GM21381 (cell line): ENCODE results near the gene INKA2.
A peak's percentile ranks its signal among the peaks of the same experiment; 100 is the strongest.

Experiments
- ATAC-seq: cut with Tn5 transposase; IDR thresholded peaks from one replicate; pipeline ENCODE4 v1.9.1; 2021; ENCODE audit warnings: mild to moderate bottlenecking, moderate library complexity; ENCODE audit not compliant: unreplicated experiment

The INKA2 gene

DNA sequence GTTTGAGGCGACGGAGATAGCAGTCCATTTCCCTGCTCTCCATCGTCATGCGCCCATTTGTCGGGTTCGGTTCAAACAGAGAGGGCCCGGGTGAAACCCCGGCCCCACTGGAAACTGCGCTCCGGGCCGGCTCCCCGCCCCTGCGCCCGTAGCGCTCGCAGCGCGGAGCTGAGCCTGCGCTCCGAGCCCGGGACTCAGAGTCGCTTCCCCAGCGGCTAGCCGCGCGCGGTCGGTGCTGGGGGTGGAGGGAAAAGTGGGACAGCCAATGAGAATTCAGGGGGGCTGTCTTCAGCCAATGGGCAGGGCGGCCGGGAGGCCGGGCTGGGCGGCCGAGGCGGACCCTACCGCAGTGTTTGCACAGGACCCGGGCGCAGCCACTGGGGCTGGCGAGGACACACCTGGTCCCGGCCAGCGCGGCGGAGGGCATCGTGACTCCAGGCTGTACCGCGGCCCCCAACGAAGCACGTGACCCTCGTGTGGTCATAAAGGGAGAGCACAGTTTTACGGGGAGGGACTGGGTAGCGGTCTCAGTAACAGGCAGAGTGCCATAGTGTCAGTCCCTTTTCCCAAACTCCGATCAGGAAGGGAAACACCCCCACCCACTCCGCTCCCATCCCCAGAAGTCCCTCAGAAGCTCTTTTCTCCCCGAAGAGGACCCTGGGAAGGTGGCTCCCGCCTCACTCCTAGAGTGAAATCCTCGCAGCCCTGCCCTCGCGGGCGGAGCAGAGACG, at the start of gene INKA2:
INKA2 (minus strand) TSS at position 202 of the 731 bp plus-strand sequence; CDS start at position 49, 153 bp downstream.
- ATAC-seq: peak; percentile 82

DNA sequence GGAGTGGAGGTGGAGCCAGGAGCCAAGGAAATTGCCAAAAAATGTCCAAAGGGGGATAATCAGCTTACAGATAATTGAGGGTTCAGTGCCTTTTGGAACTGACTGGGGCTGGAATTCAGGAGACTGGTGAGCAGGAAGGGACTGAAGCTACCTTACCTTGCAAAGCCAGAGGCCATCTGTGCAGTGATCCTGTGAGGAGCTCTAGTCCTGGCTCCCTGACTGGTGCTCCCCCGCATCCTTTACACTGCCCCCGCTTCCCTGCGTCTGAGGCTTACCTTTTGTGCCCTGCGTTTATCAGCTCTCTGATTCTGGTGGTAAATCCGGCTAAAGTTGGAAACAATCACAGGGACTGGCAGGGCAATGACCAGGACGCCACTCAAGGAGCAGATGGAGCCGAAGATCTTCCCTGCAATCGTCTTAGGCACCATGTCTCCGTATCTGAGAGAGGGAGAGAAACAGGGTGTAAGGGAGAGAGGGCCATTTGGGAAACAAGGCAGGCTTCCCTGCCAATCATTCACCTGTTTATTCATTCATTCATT, 47.5 kb upstream of the INKA2 start:
- ATAC-seq: no peak

DNA sequence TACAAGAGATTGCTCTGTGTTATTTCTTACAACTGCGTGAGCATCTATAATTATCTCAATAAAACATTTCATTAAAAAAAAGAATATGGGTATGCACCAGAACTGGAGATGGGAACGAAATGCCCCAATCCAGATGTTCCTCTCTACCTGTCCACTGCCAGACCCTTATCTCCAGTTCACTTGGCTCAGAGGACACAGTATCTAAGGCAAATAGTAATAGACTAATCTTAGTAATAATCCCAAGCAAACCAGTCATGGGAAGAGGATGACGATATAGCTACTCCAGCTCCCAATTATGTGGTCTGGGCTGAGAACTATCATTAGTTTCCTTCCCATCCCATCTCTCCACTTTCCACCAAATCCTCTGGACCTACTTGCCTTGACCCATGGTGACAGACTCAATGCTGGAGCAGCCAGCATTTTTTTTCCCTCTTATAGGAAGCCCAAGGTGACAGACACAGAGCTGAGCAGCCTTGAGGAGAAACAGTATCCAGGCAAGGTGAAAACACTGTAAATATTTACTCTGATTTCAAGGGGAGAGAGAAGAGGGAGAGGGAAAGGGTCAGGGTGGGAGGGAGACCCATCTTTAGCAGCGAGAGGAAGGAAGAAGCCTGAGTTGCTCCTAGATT, 45.2 kb upstream of the INKA2 start:
- no peak for ATAC-seq

DNA sequence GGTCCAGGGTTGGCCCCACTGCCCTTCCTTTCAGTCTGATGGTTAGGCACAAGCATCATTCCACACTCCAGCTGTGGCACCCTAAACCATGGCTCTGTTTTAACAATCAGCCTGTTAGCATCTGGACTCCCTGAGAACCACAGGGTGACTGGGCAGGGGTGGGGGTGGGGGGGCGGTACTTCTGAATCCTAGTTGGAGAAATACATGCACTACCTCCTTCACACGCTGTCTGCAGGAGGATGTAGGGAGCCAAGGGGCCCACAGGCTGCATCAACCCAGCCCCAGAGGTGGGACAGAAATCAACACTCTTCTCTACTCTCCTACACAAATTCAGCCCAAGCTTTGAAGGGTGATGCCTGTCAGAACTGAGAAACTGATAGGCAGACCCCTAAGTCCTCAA, 40.4 kb upstream of the INKA2 start:
- no peak for ATAC-seq

DNA sequence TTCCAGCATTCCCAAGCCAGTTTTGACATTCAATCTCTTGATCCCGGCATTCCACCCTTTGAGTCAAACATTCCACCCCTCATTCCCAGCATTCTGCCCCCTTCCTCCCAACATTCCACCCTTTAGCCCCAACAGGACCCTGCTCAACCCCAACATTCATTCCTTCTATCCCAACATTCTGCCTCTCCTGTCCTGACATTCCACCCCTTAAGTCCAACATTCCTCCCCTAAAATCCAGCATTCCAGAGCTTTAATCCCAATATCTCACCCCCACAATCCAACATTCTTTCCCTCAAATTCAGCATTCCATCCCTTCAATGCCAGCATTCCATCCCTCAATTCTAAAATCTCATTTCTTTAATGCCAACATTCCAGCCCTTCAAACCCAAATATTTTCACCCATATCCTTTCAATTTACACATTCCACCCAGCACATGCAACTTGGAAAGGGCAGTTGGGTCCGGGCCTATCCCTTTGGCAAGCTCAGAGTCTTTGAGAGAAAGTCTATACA, 39.4 kb upstream of the INKA2 start:
- no peak for ATAC-seq

DNA sequence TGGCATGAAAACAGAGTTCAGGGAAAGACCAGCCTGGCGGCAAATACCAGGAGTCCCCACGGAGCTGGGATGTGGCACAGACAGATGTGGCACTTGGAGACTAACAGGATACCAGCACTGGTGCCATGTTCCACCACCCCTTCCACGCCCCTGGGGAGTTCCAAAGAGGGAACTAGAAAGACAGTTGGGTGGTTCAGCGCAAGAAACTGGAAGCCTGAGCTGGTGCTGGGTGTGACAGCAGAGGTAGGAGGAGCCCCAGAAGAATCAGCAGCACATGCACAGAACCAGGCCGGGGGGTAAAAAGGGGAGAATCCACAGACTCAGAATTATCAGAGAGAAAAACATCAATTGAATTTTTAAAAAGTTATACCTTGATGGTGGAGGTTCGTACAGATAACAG, 38.9 kb upstream of the INKA2 start:
- no peak for ATAC-seq

DNA sequence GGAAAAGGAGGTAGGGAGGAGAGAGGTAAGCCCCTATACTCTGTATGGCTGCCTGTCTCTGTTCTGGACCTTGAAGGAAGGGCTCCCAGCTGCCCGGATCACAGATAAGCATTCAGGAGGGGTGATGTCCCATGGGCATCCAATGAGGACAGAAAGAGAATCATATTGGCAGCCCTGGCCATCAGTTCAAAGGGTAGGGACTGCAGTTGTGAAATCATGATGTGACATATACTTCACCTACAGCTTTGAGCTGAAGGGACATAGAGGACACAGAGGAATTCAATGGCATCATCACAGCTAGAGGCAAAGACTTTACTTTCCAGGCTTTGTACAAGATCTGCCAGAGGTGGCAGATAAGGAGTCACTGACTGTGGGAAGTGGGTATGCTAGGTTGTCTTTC, 38.1 kb upstream of the INKA2 start:
- ATAC-seq: no peak

DNA sequence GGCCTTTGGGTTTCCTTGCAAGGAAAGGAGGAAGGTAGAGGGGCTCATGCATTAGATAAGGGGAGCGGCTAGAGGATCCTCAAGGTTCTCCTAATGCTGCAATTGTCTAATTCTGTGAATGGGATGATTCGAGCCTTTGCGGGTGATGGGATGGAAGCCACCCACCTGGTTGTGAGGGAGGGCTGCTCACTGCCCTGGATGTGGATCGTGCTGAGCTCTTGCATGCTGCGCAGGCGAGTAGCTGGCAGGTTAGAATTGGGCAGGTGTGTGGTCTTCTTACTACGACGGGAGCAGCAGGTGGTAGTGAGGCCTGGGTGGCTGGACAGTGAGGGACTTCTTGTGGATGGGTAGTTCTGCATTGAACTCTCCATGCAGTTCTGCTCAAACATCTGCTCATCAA, 37.7 kb upstream of the INKA2 start:
- no peak for ATAC-seq

DNA sequence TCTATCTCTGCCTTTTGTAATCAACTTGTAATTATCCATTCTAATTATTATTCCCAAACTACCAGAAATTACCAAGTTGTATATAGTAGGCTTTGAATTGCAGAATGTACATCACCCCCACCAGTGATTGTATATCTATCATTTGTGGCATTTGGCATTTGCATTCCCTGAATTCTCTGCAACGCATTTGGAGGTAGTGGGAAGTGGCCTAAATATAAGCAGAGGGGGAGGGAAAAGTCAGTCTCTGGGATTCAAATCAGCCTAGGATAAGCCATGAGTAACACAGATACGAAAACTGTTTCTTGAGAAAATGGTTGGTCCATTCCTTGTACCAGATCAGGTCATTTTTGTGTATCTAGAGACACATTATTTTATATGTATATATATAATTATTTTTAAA, 37.2 kb upstream of the INKA2 start:
- no peak for ATAC-seq

DNA sequence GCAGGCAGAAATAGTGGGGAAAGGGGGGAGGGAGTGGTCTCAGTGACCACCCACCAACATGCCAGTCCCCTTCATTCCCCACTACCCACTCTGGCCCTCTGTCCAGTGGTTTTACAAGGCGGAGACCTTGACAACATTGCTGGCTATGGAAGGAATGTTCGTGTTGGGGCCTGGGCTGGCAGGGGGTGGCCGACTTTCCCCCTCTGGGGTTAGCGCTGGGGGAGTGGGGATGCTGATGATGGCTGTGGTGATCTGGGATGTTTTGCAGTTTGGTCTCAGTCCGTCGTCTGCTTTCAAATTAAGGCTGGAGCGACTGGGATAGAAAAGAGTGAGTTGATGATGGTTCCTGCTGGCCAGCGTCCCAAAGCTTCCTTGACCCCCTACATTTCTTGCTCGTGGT, 36.8 kb upstream of the INKA2 start:
- ATAC-seq: no peak

DNA sequence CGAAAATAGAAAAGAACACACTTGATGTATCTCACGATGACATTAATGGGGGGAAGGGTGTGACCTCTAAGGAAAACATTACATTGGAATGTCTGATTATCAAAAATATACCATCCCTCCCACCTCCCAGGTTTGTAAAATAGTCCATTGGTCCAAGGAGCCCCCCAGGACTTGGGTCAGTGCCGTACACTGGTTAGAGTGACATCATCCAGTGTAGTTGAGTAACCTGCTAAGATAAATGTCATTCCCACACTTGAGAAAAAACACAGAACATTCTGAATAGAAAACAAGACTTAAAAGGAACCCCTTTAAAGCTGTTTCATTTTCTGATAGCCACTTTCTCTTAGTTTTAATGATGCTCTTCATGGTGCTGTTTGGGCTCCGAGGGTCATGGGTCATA, 31.7 kb upstream of the INKA2 start:
- no peak for ATAC-seq

DNA sequence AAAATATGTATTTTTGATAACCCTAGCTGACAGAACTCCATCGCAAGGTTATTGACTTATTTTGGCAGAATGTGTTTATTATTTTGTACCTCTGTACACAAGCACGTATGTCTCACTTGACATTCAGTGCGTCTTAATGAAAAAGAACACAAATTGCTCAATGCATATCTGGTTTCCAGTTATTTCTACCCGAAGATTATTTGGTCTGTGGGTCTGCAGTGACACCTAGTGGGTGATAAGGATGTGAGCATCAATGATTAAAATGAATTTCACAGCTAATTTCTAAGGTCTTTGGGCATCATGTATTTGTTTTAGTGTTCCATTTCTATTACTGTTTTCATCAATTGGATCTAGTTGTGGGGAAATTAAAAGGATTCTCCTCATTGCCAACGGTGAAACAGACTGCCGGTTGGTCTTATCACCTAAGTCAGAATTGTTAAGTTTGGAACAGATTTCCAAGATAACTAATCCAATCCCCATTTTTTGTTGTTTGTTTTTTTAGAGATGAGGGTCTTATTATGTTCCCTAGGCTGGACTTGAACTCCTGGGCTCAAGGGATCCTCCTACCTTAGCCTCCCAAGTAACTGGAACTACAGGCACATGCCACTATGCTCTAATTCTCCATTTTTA, 30.4 kb upstream of the INKA2 start:
- no peak for ATAC-seq

DNA sequence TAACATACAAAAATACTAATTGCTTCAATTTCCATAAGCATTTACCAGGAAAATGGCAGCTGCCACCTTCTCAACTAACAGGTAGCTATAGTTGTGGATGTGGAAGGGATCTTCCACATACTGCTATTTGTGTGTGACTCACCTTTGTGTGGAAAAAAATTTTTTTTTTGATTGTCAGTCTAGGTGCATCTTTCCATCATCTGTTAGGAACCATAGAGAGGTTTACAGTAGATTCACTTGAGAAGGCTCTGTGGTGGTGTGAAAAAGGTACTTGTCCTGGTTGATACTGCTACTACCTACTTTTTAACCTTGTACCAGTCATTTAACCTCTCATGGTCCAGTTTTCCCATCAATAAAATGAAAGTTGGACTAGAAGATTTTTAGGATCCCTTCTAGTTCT, 29.4 kb upstream of the INKA2 start:
- no peak for ATAC-seq

DNA sequence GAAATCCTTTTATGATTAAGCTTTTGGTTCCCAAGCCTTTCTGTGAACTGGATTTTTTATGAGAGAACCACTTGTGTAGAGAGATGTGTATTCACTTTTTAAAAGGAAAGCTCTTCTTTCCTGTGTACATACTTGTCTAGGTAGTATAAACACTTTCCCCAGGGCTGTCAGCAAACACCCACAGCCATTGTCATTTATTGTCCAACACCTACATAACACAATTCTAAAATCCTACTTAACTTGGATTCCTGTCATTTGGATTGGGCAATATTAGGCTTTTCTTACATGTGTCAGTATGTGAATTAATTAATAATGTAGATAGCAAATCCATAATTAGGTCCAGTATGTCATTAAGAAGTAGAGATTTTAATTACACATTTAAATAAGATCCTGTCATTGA, 28.8 kb upstream of the INKA2 start:
- ATAC-seq: no peak

DNA sequence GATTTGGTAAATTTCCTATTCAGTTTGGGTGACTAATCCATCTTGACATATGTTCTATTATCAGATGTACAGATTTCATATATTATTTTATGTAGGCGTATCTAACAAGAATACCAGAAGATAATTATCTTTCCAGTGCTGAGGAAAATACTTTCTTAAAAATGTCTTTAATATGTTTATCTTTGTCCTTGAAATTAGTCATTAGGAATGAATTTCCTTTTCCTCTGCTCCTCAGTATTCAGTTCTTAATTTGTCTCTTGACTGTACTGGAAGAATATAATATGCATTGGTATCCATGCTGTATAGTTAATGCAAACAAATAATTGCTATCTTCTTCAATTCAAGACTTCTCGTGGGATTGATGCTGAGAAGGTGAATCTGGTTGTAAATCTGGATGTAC, 23.1 kb upstream of the INKA2 start:
- ATAC-seq: no peak

DNA sequence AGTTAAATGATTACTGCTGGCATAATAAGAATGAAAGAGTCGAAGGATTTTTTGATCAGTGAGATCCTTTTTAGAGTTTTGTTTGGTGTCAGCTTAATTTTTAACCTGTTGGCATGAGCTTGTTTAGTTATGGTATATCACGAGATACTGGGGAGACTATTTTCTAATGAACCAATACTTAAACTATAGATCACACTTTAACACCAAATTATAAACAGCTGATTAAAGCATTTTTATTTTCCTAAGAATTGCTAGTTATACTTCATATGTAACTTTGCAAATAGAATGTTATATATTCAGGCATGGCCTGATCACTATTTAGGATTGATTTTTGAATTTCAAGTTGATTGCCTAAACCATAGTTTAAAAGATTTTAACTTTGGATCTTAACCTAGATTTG, 22.5 kb upstream of the INKA2 start:
- ATAC-seq: no peak

DNA sequence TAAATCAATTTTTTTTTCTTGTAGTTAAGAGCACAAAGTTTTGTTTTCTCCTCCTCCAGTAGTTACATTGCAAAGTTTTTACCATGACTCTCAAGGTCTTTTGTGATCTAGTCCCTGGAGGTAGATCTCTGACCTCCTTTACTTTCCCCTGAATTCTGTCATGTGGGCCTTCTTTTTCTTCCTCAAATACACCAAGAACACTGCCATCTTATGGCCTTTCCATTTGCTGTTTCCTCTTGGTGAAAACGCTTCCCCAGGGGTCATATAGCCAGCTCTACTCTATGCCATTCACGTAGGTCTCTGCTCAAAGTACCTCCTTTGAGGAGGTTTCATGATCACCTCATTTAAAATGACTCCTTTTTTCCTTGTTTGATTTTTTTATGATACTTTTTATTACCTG, 19.2 kb upstream of the INKA2 start:
- ATAC-seq: no peak

DNA sequence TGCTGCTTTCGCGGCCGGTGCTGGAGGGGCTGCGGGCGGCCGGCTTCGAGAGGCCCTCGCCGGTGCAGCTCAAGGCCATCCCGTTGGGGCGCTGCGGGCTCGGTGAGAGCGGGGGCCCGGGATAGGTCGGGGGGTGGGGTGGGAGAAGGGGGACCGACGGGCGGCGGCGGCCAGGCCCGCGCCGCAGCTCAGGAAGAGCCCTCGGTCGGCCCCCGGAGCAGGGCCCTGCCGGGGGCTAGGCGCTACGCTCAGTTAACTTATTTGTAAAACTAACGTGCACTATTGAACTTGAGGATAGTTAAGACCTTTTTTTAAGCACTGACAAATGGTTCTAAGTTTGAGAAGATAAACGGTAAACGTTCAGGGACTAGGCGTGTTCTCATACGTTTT, 16.9 kb upstream of the INKA2 start:
- no peak for ATAC-seq

DNA sequence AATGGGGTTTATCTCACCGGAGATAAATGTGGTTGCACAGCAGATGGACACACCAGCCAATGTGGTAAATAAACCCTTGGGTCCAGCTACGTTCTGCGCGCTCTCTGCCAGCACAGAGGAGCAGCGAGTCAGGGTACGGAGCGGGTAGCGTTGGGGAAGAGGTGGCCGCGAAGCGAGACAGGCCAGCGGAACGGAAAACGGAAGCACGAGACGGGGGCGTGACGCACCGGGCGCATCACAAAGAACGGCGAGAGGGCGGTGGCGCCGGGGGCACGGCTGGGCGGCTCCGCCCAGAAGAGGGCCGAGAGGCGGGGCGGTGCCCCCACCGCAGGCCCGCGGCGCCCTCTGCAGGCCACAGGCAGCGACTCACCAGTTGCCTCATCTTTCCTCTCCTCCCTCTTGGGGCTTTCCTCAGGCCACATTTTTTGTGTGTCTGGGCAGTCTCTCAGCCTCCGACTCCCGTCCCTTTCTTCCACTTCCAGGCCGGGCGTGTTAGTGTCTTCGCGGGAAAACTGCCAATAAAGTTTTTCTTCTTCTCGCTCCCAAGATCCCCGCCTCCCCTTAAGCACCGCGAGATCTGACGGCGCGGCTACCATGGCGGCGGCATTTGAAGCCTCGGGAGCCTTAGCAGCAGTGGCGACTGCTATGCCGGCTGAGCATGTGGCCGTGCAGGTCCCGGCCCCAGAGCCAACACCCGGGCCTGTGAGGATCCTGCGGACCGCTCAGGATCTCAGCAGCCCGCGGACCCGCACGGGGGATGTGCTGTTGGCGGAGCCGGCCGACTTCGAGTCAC, 16.3 kb upstream of the INKA2 start, which contains the start of gene DDX20:
DDX20 (plus strand) TSS at position 571 of the 793 bp plus-strand sequence; CDS start at position 595, 24 bp downstream.
- peak; percentile 92 for ATAC-seq

DNA sequence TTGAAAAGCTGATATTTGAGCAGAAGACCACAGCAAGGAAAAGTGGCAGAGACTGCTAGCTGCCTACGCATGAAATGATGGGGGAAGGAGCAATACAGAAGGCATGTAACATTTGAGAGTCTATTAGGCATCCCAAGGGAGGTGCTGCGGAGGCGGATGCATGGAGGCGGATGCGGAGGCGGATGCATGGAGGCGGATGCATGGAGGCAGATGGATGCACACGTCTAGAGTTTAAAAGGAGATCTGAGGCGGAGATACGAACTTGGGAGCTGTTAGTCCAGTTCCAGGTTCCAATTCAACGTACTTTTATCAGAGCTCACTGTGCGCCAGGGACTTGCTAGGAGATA, 15.8 kb upstream of the INKA2 start:
- ATAC-seq: peak; percentile 13
